Neuronal stem cell (in vitro differentiated cells): ENCODE measurements around the gene PCBP2. TPM values are rescaled to one million over a fixed set of nuclear protein-coding genes. Genes with fewer than 3 reads are reported as not detected.

Experiments used
- DNase-seq: peaks from one replicate; pipeline ENCODE4 v3.0.0-alpha.2; 2013; ENCODE audit warnings: low spot score
- H2AFZ ChIP-seq: one replicate; pipeline ENCODE4 v1.6.1; 2013; ENCODE audit warnings: mild to moderate bottlenecking, low read length, inconsistent platforms
- H2AK5ac ChIP-seq: 2 replicates; pipeline ENCODE4 v1.6.1; 2013; ENCODE audit warnings: low read depth, mild to moderate bottlenecking, inconsistent platforms, low read length, moderate library complexity, mixed read lengths
- H2BK120ac ChIP-seq: 2 replicates; pipeline ENCODE4 v1.6.1; 2013; ENCODE audit warnings: low read depth, mild to moderate bottlenecking, inconsistent platforms, low read length, moderate library complexity, mixed read lengths
- H2BK12ac ChIP-seq: one replicate; pipeline ENCODE4 v1.6.1; 2013; ENCODE audit warnings: low read length, inconsistent platforms
- H2BK15ac ChIP-seq: 2 replicates; pipeline ENCODE4 v1.6.1; 2013; ENCODE audit warnings: mild to moderate bottlenecking, low read length, inconsistent platforms, mixed read lengths
- H2BK5ac ChIP-seq: one replicate; pipeline ENCODE4 v1.6.1; 2013; ENCODE audit warnings: inconsistent platforms, mild to moderate bottlenecking, low read length, moderate library complexity
- H3K14ac ChIP-seq: one replicate; pipeline ENCODE4 v1.6.1; 2013; ENCODE audit warnings: low read length, inconsistent platforms
- H3K18ac ChIP-seq: 2 replicates; pipeline ENCODE4 v1.6.1; 2013; ENCODE audit warnings: low read length, inconsistent platforms
- H3K23ac ChIP-seq: 2 replicates; pipeline ENCODE4 v1.6.1; 2013; ENCODE audit warnings: low read depth, mild to moderate bottlenecking, mixed read lengths, low read length, inconsistent platforms; ENCODE audit not compliant: poor library complexity
- H3K27ac ChIP-seq: replicated peaks from 3 replicates; pipeline ENCODE4 v1.5.1; 2013; ENCODE audit warnings: low read length, inconsistent platforms
- H3K27me3 ChIP-seq, 3 experiments: 2 replicates each; pipeline ENCODE4 v1.6.1; 2013; ENCODE audit warnings: low read length in 3 of 3, mild to moderate bottlenecking in 2 of 3, inconsistent platforms in 1 of 3, low read depth in 1 of 3, mixed read lengths in 1 of 3, moderate library complexity in 1 of 3; ENCODE audit not compliant: control insufficient read depth in 3 of 3, insufficient read depth in 3 of 3
- H3K36me3 ChIP-seq, 2 donors: replicated peaks in 1 of 2; 2 replicates each; pipeline ENCODE4 v1.6.1; 2013; ENCODE audit warnings: low read length in 2 of 2; ENCODE audit not compliant: control insufficient read depth in 2 of 2, insufficient read depth in 2 of 2
- H3K4ac ChIP-seq: 2 replicates; pipeline ENCODE4 v1.6.1; 2013; ENCODE audit warnings: inconsistent platforms, mild to moderate bottlenecking, low read length, moderate library complexity
- H3K4me1 ChIP-seq, 2 donors: 1 replicate in 1 of 2; 2 replicates in 1 of 2; pipeline ENCODE4 v1.6.1; 2013; ENCODE audit warnings: low read length in 2 of 2, low read depth in 1 of 2; ENCODE audit not compliant: control insufficient read depth in 2 of 2, insufficient read depth in 1 of 2
- H3K4me2 ChIP-seq: one replicate; pipeline ENCODE4 v1.6.1; 2013; ENCODE audit warnings: mild to moderate bottlenecking, low read length, inconsistent platforms; ENCODE audit not compliant: insufficient read depth, poor library complexity, severe bottlenecking
- H3K4me3 ChIP-seq, 2 donors: 2 replicates each; pipeline ENCODE4 v1.5.1; 2013; ENCODE audit warnings: low read length in 2 of 2, mild to moderate bottlenecking in 2 of 2, inconsistent platforms in 1 of 2, moderate library complexity in 1 of 2
- H3K79me1 ChIP-seq: one replicate; pipeline ENCODE4 v1.6.1; 2013; ENCODE audit warnings: low read depth, mild to moderate bottlenecking, inconsistent platforms, low read length, moderate library complexity
- H3K9ac ChIP-seq: one replicate; pipeline ENCODE4 v1.6.1; 2013; ENCODE audit warnings: mild to moderate bottlenecking, low read depth, low read length, inconsistent platforms; ENCODE audit not compliant: poor library complexity
- H3K9me3 ChIP-seq, 2 donors: replicated peaks in 1 of 2; 2 replicates each; pipeline versions ENCODE3 to v1.6.1; 2013; ENCODE audit warnings: low read length in 2 of 2, mild to moderate bottlenecking in 2 of 2, inconsistent platforms in 1 of 2, low read depth in 1 of 2, mixed read lengths in 1 of 2, moderate library complexity in 1 of 2; ENCODE audit not compliant: control insufficient read depth in 2 of 2, insufficient read depth in 1 of 2
- H4K8ac ChIP-seq: one replicate; pipeline ENCODE4 v1.6.1; 2013; ENCODE audit warnings: low read depth, mild to moderate bottlenecking, inconsistent platforms, low read length, moderate library complexity
- H4K91ac ChIP-seq: one replicate; pipeline ENCODE4 v1.6.1; 2013; ENCODE audit warnings: low read length, low read depth, mild to moderate bottlenecking, inconsistent platforms; ENCODE audit not compliant: poor library complexity
- WGBS, 2 donors: extraction: QIAGEN DNeasy Blood & Tissue Kit; methylation state at CpG; one replicate each; pipeline ENCODE4 v1.1.7; 2013; ENCODE audit warnings: missing lambda C conversion rate in 2 of 2, mixed read lengths in 1 of 2; ENCODE audit not compliant: insufficient read length in 2 of 2, insufficient replicate concordance in 1 of 2; ENCODE audit errors: extremely low coverage in 2 of 2; 5-methylcytosine and 5-hydroxymethylcytosine counted together
- small RNA-seq: library from polyadenylated mRNA; stranded (forward); fragments of <200 nt; extraction: miRNeasy Mini kit (QIAGEN cat#:217004); gene quantifications from one replicate; pipeline ENCODE3, GENCODE V24; 2013; ENCODE audit not compliant: insufficient read depth

The PCBP2 gene

DNA sequence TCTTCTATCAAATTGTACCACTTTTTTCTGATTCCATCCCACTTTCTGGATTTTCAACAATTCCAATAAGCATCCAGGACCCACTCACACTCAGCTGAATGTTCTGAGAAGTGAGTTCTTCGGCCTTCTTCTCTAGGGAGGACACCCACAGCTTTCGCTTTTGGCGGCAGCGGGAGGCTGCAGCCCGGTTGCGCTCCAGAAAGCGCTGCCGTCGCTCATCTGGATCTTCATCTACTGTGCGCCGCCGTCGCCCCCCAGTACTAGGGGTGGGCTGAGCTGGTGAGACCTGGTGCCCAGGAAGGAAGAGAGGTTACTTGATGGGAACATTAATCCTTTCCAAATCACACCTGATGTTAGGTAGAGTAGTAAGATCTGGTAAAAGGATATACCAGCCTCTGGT, 72.6 kb downstream of the PCBP2 start:
- Histone ChIP-seq H2BK5ac (no peak overlapping the region), H3K27me3 (no peaks in the 10 kb centered on the region), H2AFZ (no peak overlapping the region), H3K36me3 (peaks cover 14 to 74% of the 10 kb centered on the region in 2 donors), H3K4me3 (no peak overlapping the region), H3K27ac (no peak overlapping the region), H2BK120ac (no peak overlapping the region), H3K14ac (no peak overlapping the region), H3K4me1 (no peaks in the 10 kb centered on the region), H4K91ac (no peak overlapping the region), H3K18ac (no peak overlapping the region), H3K9me3 (no peaks in the 10 kb centered on the region), H2AK5ac (no peak overlapping the region), H2BK15ac (no peak overlapping the region), H3K23ac (no peak overlapping the region), H3K9ac (no peak overlapping the region), H3K4me2 (no peak overlapping the region), H3K79me1 (no peaks in the 10 kb centered on the region), H4K8ac (no peak overlapping the region), H3K4ac (no peak overlapping the region), H2BK12ac (no peak overlapping the region)
- DNase-seq, result no peak
- WGBS, 2 donors, result no CpG with 5 or more reads among the region's 13 CpGs

DNA sequence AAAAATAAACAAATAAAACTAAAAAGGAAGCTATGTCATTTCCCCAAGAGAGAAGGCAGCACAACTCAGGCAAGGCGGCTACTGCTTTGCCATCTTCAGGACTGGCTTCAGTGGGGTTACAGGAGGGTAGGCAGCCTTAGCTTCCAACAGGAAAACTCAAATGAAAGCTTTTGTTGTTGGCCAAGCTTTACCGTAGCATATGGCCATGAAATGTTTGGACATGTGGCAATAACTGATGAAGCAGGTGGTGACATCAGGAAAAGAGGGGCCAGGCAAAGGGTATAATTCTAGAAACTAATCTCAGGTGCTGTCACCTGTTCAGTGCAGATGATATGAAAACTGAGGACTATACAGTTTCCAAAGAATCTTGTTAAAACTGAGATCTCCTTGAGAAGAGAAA, 78.2 kb downstream of the PCBP2 start:
- no peak overlapping the region for H2BK5ac ChIP-seq
- no peak for DNase-seq
- no peak overlapping the region for H4K8ac ChIP-seq
- H2BK12ac ChIP-seq, result no peak overlapping the region
- no peaks in the 10 kb centered on the region for H3K9me3 ChIP-seq
- H3K4me3 ChIP-seq, result no peak overlapping the region
- H3K9ac ChIP-seq, result no peak overlapping the region
- H3K23ac ChIP-seq, result no peak overlapping the region
- no CpG with 5 or more reads among the region's 2 CpGs for WGBS, 2 donors
- no peak overlapping the region for H2AK5ac ChIP-seq
- no peak overlapping the region for H2BK15ac ChIP-seq
- no peak overlapping the region for H3K27ac ChIP-seq
- H3K27me3 ChIP-seq, result no peaks in the 10 kb centered on the region
- H3K36me3 ChIP-seq, result peaks cover 19 to 66% of the 10 kb centered on the region in 2 donors
- H2AFZ ChIP-seq, result no peak overlapping the region
- no peaks in the 10 kb centered on the region for H3K79me1 ChIP-seq
- no peak overlapping the region for H3K4me2 ChIP-seq
- H2BK120ac ChIP-seq, result no peak overlapping the region
- no peaks in the 10 kb centered on the region for H3K4me1 ChIP-seq
- H3K18ac ChIP-seq, result no peak overlapping the region
- H4K91ac ChIP-seq, result no peak overlapping the region
- no peak overlapping the region for H3K14ac ChIP-seq
- H3K4ac ChIP-seq, result no peak overlapping the region

Small RNA genes within 50 kb of the gene (small RNA-seq; reads per million reads assigned to genes)
- not detected for gene AC023509.3
